ENCODE results near the gene FHOD3. TPM values are rescaled to one million over a fixed set of nuclear protein-coding genes. Genes with fewer than 3 reads are reported as not detected.
A peak's percentile ranks its signal among the peaks of the same experiment; 100 is the strongest.

Gene FHOD3
- total RNA-seq, 4 donors from 2014 or later: 24.1 to 51.4 (median 33.8) TPM

DNA sequence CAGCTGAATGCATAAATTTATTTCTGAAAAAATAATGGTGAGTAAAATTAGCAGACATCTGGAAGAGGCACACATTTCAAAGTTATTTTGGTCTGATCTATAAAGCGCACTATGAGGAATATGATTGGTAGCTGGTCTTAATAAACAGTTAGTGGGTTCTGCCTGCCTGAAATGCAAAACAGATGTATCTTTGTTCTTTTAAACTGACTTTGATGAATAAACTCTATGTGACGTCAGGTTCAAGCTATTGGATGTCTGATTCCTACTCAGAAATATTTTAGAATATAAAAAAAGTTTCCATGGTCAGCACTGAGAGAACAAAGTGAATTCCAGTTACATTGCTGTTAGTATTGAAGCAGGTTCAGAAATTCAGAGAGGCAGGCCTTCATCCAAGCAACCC lies 394.9 kb downstream of the FHOD3 start:
- intact Hi-C loops (cut with DNase I): no loop called here
- WGBS: 38% methylated on average over 2 of the region's 2 CpGs
- Histone ChIP-seq H3K9me3 (no peaks in the 10 kb centered on the region), H3K27me3 (no peaks in the 10 kb centered on the region), H3K27ac (replicated peaks in 1 of 4) (peak overlapping the region; percentile 78 to 81 (median 80)), H3K4me1 (peaks cover 0 to 69% (median 50%) of the 10 kb centered on the region in 4 donors), H3K36me3 (peaks cover 0 to 6% (median 0%) of the 10 kb centered on the region in 4 donors), H3K4me3 (peak overlapping the region in 3 of 4 donors; percentile 47 to 56 (median 48))
- TF ChIP-seq, protein P1, sequence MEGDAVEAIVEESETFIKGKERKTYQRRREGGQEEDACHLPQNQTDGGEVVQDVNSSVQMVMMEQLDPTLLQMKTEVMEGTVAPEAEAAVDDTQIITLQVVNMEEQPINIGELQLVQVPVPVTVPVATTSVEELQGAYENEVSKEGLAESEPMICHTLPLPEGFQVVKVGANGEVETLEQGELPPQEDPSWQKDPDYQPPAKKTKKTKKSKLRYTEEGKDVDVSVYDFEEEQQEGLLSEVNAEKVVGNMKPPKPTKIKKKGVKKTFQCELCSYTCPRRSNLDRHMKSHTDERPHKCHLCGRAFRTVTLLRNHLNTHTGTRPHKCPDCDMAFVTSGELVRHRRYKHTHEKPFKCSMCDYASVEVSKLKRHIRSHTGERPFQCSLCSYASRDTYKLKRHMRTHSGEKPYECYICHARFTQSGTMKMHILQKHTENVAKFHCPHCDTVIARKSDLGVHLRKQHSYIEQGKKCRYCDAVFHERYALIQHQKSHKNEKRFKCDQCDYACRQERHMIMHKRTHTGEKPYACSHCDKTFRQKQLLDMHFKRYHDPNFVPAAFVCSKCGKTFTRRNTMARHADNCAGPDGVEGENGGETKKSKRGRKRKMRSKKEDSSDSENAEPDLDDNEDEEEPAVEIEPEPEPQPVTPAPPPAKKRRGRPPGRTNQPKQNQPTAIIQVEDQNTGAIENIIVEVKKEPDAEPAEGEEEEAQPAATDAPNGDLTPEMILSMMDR (IDR thresholded peaks at IDR 0.05): no peak
- TF ChIP-seq EP300 (IDR thresholded peaks at IDR 0.05): no peak
- DNase-seq (ENCODE audit: extremely low spot score): no peak

DNA sequence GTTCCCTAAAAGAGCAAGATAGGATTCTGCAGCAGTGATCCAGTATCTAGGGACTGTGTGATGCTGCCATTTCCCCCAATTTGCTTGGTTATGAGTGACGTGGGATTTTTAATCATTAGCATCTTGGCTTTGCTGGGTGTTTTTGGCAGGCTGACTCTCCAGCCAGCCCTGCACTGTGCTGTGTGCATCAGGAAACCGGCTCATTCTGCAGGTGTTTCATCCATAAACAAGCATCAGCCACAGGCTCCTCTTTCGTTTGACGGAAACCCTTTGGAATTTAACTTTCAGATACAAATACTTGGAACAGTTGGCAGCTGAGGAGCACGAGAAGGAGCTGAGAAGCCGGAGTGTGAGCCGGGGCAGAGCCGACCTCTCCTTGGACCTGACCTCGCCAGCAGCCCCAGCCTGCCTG lies 395.4 kb downstream of the FHOD3 start:
- Histone ChIP-seq H3K36me3 (peaks cover 0 to 6% (median 0%) of the 10 kb centered on the region in 4 donors), H3K9me3 (no peaks in the 10 kb centered on the region), H3K4me1 (peaks cover 0 to 74% (median 55%) of the 10 kb centered on the region in 4 donors), H3K27me3 (no peaks in the 10 kb centered on the region), H3K27ac (replicated peaks in 1 of 4) (peak overlapping the region; percentile 78 to 81 (median 80)), H3K4me3 (peak overlapping the region; percentile 42 to 56 (median 48))
- 35% methylated on average over 9 of the region's 9 CpGs for WGBS
- no peak for DNase-seq (ENCODE audit: extremely low spot score)
- TF ChIP-seq EP300 (IDR thresholded peaks at IDR 0.05) (no peak), POLR2A (IDR thresholded peaks at IDR 0.05; ENCODE audit: low read depth) (no peak), POLR2AphosphoS5 (IDR thresholded peaks at IDR 0.05) (no peak)
- TF ChIP-seq, protein P1 (IDR thresholded peaks at IDR 0.05): no peak
- intact Hi-C loops (cut with DNase I): no loop called here

DNA sequence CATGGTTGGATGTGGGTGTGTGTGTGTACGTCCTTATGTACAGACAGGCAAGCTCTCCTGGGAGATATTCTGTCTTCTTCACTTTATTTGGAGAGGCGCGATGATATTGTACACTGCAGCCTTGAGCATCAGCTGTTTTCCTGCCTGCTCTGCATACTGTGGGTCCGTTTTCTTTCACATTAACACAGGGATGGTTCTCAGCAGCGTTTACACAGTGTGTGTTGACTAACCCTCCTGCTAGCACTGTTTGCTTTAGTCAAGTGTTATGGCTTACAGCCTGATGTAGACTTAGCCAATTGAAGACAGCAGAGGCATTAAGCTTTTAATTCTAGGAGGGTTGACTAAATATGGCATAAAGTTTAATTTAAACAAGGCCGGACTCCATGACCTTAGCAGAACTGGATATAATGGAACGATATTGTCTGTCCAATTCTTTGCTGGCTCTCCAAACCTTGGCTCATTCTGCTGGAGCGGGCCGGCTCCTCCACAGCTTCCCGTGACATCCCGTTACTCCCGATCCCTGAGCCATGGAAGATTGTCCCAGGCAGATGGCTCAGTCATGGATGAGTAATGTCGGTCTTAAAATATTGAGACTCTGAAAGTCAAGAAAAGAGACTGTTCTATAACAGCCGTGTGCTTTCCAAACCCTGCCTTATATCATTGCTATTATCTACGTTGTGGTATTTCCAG lies 396.6 kb downstream of the FHOD3 start:
- H3K27ac ChIP-seq (replicated peaks in 1 of 4): peak overlapping the region; percentile 78 to 81 (median 80)
- TF ChIP-seq, protein P1 (IDR thresholded peaks at IDR 0.05): no peak
- peak; percentile 33 to 43 for TF ChIP-seq POLR2AphosphoS5 (IDR thresholded peaks at IDR 0.05)
- TF ChIP-seq EP300 (IDR thresholded peaks at IDR 0.05): no peak
- no peak for TF ChIP-seq POLR2A (IDR thresholded peaks at IDR 0.05; ENCODE audit: low read depth)
- H3K27me3 ChIP-seq: no peaks in the 10 kb centered on the region
- peaks cover 0 to 6% (median 0%) of the 10 kb centered on the region in 4 donors for H3K36me3 ChIP-seq
- H3K4me3 ChIP-seq: peak overlapping the region; percentile 42 to 56 (median 48)
- WGBS: 30% methylated on average over 15 of the region's 15 CpGs
- H3K9me3 ChIP-seq: no peaks in the 10 kb centered on the region
- intact Hi-C loops (cut with DNase I): no loop called here
- H3K4me1 ChIP-seq: peaks cover 0 to 64% (median 50%) of the 10 kb centered on the region in 4 donors
- no peak for DNase-seq (ENCODE audit: extremely low spot score)

DNA sequence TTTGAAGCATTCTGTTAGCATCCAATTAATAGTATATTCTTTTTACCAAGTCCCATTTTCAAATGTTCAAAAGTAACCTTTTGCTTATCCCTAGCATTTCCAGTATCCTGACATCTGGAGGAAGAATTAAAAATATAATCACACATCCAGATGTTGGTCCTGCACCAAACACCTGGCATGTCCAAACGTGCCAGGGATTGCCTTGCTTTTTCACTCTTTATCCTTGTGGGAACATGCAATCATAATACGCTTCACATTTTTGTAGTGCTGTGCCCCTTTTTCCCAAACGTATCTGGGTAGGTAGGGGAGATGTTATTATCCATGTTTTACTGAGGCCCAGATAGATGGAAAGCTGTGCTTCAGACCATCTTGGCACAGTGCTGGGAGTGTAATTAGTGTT lies 398.3 kb downstream of the FHOD3 start:
- no peaks in the 10 kb centered on the region for H3K9me3 ChIP-seq
- intact Hi-C loops (cut with DNase I): no loop called here
- no peak for TF ChIP-seq POLR2A (IDR thresholded peaks at IDR 0.05; ENCODE audit: low read depth)
- TF ChIP-seq EP300 (IDR thresholded peaks at IDR 0.05): no peak
- TF ChIP-seq, protein P1 (IDR thresholded peaks at IDR 0.05): no peak
- TF ChIP-seq POLR2AphosphoS5 (IDR thresholded peaks at IDR 0.05): no peak
- H3K4me1 ChIP-seq: peaks cover 0 to 53% (median 42%) of the 10 kb centered on the region in 4 donors
- H3K4me3 ChIP-seq: no peak overlapping the region
- no peak overlapping the region for H3K27ac ChIP-seq (replicated peaks in 1 of 4)
- 71% methylated on average over 3 of the region's 3 CpGs for WGBS
- H3K36me3 ChIP-seq: peaks cover 0 to 6% (median 0%) of the 10 kb centered on the region in 4 donors
- no peak for DNase-seq (ENCODE audit: extremely low spot score)
- no peaks in the 10 kb centered on the region for H3K27me3 ChIP-seq

Measured in esophagus muscularis mucosa (tissue), 4 donors.